HepG2 (cell line): ENCODE results near the gene S100G. TPM values are rescaled to one million over a fixed set of nuclear protein-coding genes. Genes with fewer than 3 reads are reported as not detected.

ENCODE experiments used
- ATAC-seq: fragments of 200-7000 bp; cut with Tn5 transposase; 3 replicates; pipeline ENCODE4 v1.9.1; 2020; ENCODE audit warnings: mild to moderate bottlenecking, moderate library complexity
- BruUV-seq: library from RNA; stranded (reverse); fragments of 400-500 nt; replicated peaks from 2 replicates; lab custom pipeline; 2021; lab: Mats Ljungman, UMichigan
- CTCF ChIA-PET: fragments of 300-600 bp; formaldehyde crosslinking; extraction: SDS; loops from one replicate; lab custom pipeline; 2021; ENCODE audit warnings: low total read pairs, inconsistent platforms, low intra/inter-chr PET ratio; lab: Yijun Ruan, JAX
- POLR2A ChIA-PET: fragments of 350-600 bp; sonication (Branson Sonifier 250); formaldehyde crosslinking; loops from one replicate; lab custom pipeline; 2020; ENCODE audit warnings: antibody characterized with exemption, inconsistent platforms; lab: Yijun Ruan, JAX
- DNase-seq: peaks from one replicate; pipeline ENCODE4 v3.0.0-alpha.2; 2015; ENCODE audit warnings: low spot score
- FAIRE-seq: peaks from 3 replicates; lab custom pipeline; 2011; peaks lifted over from hg19 to GRCh38; lab: Jason Lieb, UNC
- H2AFZ ChIP-seq: one replicate; pipeline ENCODE4 v1.6.1; 2011; ENCODE audit warnings: low read length, inconsistent platforms
- H3K27ac ChIP-seq: fragments of 300-600 bp; 3 replicates; pipeline ENCODE4 v1.8.0; 2011; ENCODE audit warnings: mixed run types, mild to moderate bottlenecking, mixed read lengths, low read length, inconsistent platforms; ENCODE audit not compliant: insufficient read depth; ENCODE audit errors: extremely low read length
- H3K27me3 ChIP-seq, 2 experiments: fragments of 200-600 bp in 1 of 2; 2 replicates in 1 of 2; 3 replicates in 1 of 2; pipeline versions ENCODE4 v1.6.0 to v1.8.0; 2011; ENCODE audit warnings: low read length in 2 of 2, mild to moderate bottlenecking in 2 of 2, moderate library complexity in 2 of 2, inconsistent platforms in 1 of 2; ENCODE audit not compliant: insufficient read depth in 2 of 2, control insufficient read depth in 1 of 2
- H3K36me3 ChIP-seq, 2 experiments: fragments of 200-600 bp in 1 of 2; replicated peaks in 1 of 2; 2 replicates in 1 of 2; 3 replicates in 1 of 2; pipeline versions ENCODE4 v1.5.1 to v1.8.0; 2011; ENCODE audit warnings: low read length in 2 of 2, inconsistent platforms in 1 of 2; ENCODE audit not compliant: insufficient read depth in 2 of 2, control insufficient read depth in 1 of 2
- H3K4me1 ChIP-seq: 2 replicates; pipeline ENCODE4 v1.5.1; 2012; ENCODE audit warnings: low read length, inconsistent platforms; ENCODE audit not compliant: insufficient read depth
- H3K4me2 ChIP-seq: 2 replicates; pipeline ENCODE4 v1.6.0; 2011; ENCODE audit warnings: low read depth, low read length, inconsistent platforms
- H3K4me3 ChIP-seq, 3 experiments: fragments of 200-600 bp in 1 of 3; sonication (generic), shearing (Covaris generic) in 1 of 3; replicated peaks in 1 of 3; 2 replicates each; pipeline ENCODE4 v1.5.1; 2011 to 2016; ENCODE audit warnings: low read length in 3 of 3, inconsistent platforms in 2 of 3, low read depth in 2 of 3, mild to moderate bottlenecking in 2 of 3, control low read depth in 1 of 3, mixed read lengths in 1 of 3; ENCODE audit not compliant: insufficient read depth in 1 of 3
- H3K79me2 ChIP-seq: one replicate; pipeline ENCODE4 v1.6.1; 2011; ENCODE audit warnings: low read length, inconsistent platforms; ENCODE audit not compliant: insufficient read depth
- H3K9ac ChIP-seq: 2 replicates; pipeline ENCODE4 v1.6.0; 2011; ENCODE audit warnings: mild to moderate bottlenecking, low read depth, low read length, inconsistent platforms; ENCODE audit not compliant: insufficient read depth
- H3K9me3 ChIP-seq: 2 replicates; pipeline ENCODE4 v1.5.1; 2012; ENCODE audit warnings: mild to moderate bottlenecking, low read length
- H4K20me1 ChIP-seq: 2 replicates; pipeline ENCODE4 v1.6.0; 2011; ENCODE audit warnings: inconsistent platforms, mild to moderate bottlenecking, low read length, moderate library complexity; ENCODE audit not compliant: insufficient read depth
- HIVEP1 ChIP-seq: sonication (generic); formaldehyde crosslinking; IDR thresholded peaks from 2 replicates; pipeline ENCODE4 v1.4.0; 2020; ENCODE audit warnings: mild to moderate bottlenecking, missing genetic modification reagents
- RAD51 ChIP-seq: fragments of 450-650 bp; IDR thresholded peaks from 2 replicates; pipeline ENCODE4 v1.6.1; 2016; ENCODE audit warnings: borderline replicate concordance
- RXRB ChIP-seq: IDR thresholded peaks from 2 replicates; pipeline ENCODE4 v1.6.1; 2016; ENCODE audit warnings: borderline replicate concordance, missing genetic modification reagents, missing compliant biosample characterization
- SNAPC5 ChIP-seq: sonication (generic); formaldehyde crosslinking; IDR thresholded peaks from 2 replicates; pipeline ENCODE4 v1.8.1; 2023; ENCODE audit warnings: mild to moderate bottlenecking, missing genetic modification reagents, borderline replicate concordance
- ZFP1 ChIP-seq: IDR thresholded peaks from 2 replicates; pipeline ENCODE4 v1.6.1; 2016
- ZNF552 ChIP-seq: sonication (generic); formaldehyde crosslinking; IDR thresholded peaks from 2 replicates; pipeline ENCODE4 v1.9.0; 2022; ENCODE audit warnings: missing genetic modification reagents, mild to moderate bottlenecking, borderline replicate concordance
- ZNF737 ChIP-seq: sonication (generic); formaldehyde crosslinking; IDR thresholded peaks from 2 replicates; pipeline ENCODE4 v1.5.0; 2020; ENCODE audit warnings: missing genetic modification reagents, mild to moderate bottlenecking, borderline replicate concordance
- WGBS: methylation state at CpG from one replicate; pipeline ENCODE4 v1.1.6; 2017; ENCODE audit warnings: low lambda C conversion rate; 5-methylcytosine and 5-hydroxymethylcytosine counted together
- in situ Hi-C: cut with HindIII; loops from 2 replicates; pipeline ENCODE4 v1.10.0; 2017; ENCODE audit warnings: low pct_unique_long_range_greater_than_20kb; ENCODE audit not compliant: extremely low pct_ligation_motif_present
- intact Hi-C: fragments of 100-400 bp; cut with micrococcal nuclease; formaldehyde crosslinking; loops from one replicate; pipeline ENCODE4 v1.10.0; 2022; ENCODE audit not compliant: unreplicated experiment
- polyA plus RNA-seq, 8 experiments: library from polyadenylated mRNA; depleted of rRNA in 3 of 8; stranded (reverse) in 7 of 8; unstranded in 1 of 8; fragments of >200 nt; fragmentation: Illumina TruSeq in 4 of 8; extraction: Trizol in 4 of 8; gene quantifications; 2 replicates each; pipeline versions ENCODE4 v1.2.1 to v1.2.3, GENCODE V29; 2011 to 2016; ENCODE audit warnings: low read depth in 4 of 8, missing spikeins in 1 of 8, mixed read lengths in 1 of 8; ENCODE audit not compliant: insufficient read depth in 1 of 8
- total RNA-seq, 5 experiments: library from RNA; depleted of rRNA; stranded (reverse); fragments of >200 nt; fragmentation: Illumina TruSeq; extraction: Trizol; gene quantifications; 2 replicates each; pipeline ENCODE4 v1.2.3, GENCODE V29; 2016; ENCODE audit warnings: low read depth in 1 of 5
- TF ChIP-seq, protein P1 (sequence below): sonication (generic); formaldehyde crosslinking; IDR thresholded peaks from 2 replicates; pipeline ENCODE4 v1.5.1; 2020; ENCODE audit warnings: missing genetic modification reagents, mild to moderate bottlenecking, borderline replicate concordance

The S100G gene
- total and polyA plus RNA-seq, 2 of the 13 experiments (the other 11 are each of a cell fraction or from before 2014, with no cell fraction given), result not detected

- FAIRE-seq (no peak), DNase-seq (no peak), ATAC-seq (no peak)
- Histone ChIP-seq H3K9ac (no peak overlapping the region), H2AFZ (no peak overlapping the region), H3K27me3 (no peaks in the 10 kb centered on the region), H3K27ac (no peak overlapping the region), H4K20me1 (no peaks in the 10 kb centered on the region), H3K4me3 (no peak overlapping the region), H3K36me3 (peaks cover 1 to 4% of the 10 kb centered on the region in 2 experiments; a peak in 1 of 5 replicates), H3K4me1 (peaks cover 17% of the 10 kb centered on the region), H3K4me2 (no peak overlapping the region), H3K79me2 (no peaks in the 10 kb centered on the region), H3K9me3 (no peaks in the 10 kb centered on the region)
- BruUV-seq, result no TSS peak
- 82% methylated on average over 5 of the region's 5 CpGs for WGBS
- TF ChIP-seq, protein P1, sequence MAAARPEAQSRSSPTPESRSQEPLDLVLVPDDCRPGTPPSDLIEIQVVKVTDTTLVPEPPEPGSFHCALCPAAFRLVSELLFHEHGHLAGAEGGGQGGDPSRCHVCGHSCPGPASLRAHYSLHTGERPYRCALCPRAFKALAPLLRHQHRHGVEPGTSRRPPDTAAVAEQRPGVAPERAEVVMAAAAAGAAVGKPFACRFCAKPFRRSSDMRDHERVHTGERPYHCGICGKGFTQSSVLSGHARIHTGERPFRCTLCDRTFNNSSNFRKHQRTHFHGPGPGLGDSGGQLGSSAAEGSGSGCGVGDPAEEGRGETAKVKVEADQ, result no peak
- no peak for TF ChIP-seq RXRB (CRISPR knock-in tag)
- TF ChIP-seq ZNF552 (CRISPR knock-in tag), result no peak
- no peak for TF ChIP-seq RAD51
- TF ChIP-seq HIVEP1 (CRISPR knock-in tag), result no peak
- no peak for TF ChIP-seq SNAPC5 (CRISPR knock-in tag)
- TF ChIP-seq ZNF737 (CRISPR knock-in tag), result no peak
- TF ChIP-seq ZFP1 (CRISPR knock-in tag), result no peak
- in situ Hi-C loops (no loop called here), intact Hi-C loops (no loop called here)
- CTCF ChIA-PET, result no interaction called here
- POLR2A ChIA-PET, result no interaction called here
Measured at GRCh38 chrX:16643176-16643575, 6.8 kb upstream of the S100G start.
